ENCODE results near the gene BID.

The BID gene

DNA sequence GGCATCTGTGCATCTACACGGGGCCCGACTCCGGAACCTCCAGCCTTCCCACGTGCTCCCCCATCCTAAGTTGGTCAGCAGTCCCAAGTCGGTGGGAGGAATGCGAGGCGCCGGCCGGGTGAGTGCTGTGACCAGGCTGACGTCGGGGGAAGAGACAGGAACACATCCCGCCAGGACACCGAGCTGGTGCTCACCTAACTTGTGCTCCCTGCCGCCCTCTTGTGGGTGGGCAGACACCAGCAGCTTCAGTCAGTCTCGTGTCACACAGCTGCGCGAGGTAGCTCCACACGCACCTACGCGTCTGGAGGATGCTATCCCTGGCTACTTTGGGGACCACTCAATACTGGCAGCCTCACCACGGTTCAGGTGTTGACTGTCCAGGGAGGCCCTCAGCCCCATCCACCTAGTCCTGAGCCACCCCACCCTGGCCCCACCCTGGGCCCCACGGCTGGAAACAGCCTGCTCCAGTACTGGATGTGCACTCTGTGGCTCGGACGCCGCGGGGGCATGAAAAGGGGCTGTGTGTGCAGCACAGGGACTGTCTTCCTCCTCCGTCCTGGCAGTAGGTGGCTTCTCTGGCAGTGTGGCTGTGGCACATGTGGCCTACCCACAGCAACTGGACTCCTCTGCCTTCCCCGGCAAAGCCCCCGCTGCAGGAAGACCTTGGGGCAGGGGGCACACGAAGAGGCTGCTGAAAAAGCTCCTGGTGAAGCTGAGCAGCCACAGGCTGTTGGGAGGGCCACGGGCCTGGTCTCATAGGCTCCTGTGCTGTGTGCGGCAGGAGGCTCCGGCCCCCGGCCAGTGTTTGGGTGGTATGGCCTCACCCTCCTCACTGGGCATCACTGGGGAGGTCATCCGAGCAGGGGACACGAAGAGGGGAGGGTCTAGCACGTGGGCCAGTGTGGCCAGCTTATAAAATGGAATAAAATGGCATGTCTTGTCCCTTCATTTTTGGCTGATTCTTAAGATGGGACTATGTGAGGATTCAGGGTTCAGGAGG lies 11.2 kb upstream of the BID start:
- TF ChIP-seq, protein P1, sequence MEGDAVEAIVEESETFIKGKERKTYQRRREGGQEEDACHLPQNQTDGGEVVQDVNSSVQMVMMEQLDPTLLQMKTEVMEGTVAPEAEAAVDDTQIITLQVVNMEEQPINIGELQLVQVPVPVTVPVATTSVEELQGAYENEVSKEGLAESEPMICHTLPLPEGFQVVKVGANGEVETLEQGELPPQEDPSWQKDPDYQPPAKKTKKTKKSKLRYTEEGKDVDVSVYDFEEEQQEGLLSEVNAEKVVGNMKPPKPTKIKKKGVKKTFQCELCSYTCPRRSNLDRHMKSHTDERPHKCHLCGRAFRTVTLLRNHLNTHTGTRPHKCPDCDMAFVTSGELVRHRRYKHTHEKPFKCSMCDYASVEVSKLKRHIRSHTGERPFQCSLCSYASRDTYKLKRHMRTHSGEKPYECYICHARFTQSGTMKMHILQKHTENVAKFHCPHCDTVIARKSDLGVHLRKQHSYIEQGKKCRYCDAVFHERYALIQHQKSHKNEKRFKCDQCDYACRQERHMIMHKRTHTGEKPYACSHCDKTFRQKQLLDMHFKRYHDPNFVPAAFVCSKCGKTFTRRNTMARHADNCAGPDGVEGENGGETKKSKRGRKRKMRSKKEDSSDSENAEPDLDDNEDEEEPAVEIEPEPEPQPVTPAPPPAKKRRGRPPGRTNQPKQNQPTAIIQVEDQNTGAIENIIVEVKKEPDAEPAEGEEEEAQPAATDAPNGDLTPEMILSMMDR (IDR thresholded peaks at IDR 0.05; ENCODE audit: borderline replicate concordance, control extremely low read depth, extremely low read depth, insufficient read depth, missing control alignments), result peak; percentile 48
- in situ Hi-C loops (cut with MboI; ENCODE audit: low sequenced_read_pairs, unreplicated experiment), result no loop called here
- peak; percentile 71 for DNase-seq (ENCODE audit: low spot score)

DNA sequence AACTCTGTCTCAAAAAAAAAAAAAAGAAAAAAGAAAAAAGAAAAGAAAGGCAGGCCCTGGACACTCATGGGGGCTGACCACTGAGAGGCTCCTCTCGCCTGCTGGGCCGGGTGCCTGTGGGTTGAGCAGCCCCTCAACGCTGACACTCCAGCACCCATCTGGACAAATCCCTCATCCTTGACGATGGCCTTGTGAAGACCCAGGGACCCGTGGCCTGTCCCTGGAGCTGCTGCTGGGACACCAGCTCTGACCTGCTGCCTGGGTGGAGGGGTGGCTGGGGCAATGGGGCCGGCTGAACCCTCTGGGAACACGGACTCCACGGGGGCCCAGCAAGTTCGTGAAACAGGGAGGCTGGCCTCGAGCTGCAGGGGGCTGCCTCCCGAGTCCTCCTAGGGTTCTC lies 10.5 kb upstream of the BID start:
- in situ Hi-C loops (cut with MboI; ENCODE audit: low sequenced_read_pairs, unreplicated experiment), result no loop called here
- TF ChIP-seq, protein P1 (IDR thresholded peaks at IDR 0.05; ENCODE audit: borderline replicate concordance, control extremely low read depth, extremely low read depth, insufficient read depth, missing control alignments), result no peak

DNA sequence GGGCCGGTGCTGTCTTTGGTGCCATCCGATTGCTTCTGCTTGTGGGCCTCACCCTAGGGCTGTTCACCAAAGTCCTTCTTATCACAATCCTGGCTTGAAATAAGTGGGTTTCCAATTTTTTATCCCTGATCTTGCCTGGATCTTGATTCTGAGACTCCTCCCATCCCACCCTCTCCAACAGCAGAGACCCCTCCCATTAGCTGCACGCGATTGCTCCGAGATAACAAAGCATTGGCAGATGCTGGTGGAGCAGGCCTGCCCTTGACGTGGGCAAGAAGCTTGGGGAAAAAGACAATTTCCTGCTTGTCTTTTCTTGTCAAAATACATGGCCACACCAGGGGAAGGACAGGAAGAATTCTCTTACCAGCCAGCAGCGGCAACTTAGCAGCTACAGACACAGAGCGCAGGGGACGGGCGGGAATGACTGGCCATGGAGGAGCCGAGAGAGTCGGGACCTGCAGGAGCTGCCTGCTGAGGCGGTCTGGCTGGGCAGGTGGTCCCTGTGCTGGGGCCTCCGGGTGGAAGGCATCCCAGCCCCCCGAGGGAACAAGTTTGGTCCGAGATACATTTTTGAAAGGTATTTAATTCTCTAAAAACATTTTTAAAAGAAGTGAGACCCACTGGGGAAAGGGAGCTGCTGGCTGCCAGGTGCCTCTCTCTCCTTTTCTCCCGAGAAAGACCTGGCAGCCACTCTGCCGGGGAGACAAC lies 9.7 kb upstream of the BID start:
- TF ChIP-seq, protein P1 (IDR thresholded peaks at IDR 0.05; ENCODE audit: borderline replicate concordance, control extremely low read depth, extremely low read depth, insufficient read depth, missing control alignments), result no peak
- in situ Hi-C loops (cut with MboI; ENCODE audit: low sequenced_read_pairs, unreplicated experiment), result no loop called here
- no peak for DNase-seq (ENCODE audit: low spot score)

More for the DNA sequence above, 10.5 kb upstream of the BID start:
- DNase-seq (ENCODE audit: low spot score), result no peak

DNA sequence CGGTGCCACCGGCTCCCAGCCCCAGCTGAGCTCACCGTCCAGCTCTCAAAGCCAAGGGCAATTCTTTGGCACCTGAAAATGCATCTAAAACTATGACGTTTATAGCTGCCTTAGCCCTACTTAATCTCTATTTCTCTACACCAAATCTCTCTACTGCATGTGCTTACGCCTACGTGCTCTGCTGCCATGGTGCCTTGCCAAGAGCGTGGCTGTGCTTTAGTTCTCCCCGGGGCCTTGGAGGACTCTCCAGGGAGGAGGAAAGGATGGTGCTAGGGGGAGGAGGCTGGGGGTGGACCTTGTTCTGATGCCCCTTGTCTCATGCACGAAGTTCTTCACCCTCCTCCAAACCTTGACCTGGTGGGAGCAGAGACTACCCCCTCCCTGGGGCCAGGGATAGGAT lies 9.0 kb upstream of the BID start:
- in situ Hi-C loops (cut with MboI; ENCODE audit: low sequenced_read_pairs, unreplicated experiment), result no loop called here
- TF ChIP-seq, protein P1 (IDR thresholded peaks at IDR 0.05; ENCODE audit: borderline replicate concordance, control extremely low read depth, extremely low read depth, insufficient read depth, missing control alignments), result no peak
- no peak for DNase-seq (ENCODE audit: low spot score)

DNA sequence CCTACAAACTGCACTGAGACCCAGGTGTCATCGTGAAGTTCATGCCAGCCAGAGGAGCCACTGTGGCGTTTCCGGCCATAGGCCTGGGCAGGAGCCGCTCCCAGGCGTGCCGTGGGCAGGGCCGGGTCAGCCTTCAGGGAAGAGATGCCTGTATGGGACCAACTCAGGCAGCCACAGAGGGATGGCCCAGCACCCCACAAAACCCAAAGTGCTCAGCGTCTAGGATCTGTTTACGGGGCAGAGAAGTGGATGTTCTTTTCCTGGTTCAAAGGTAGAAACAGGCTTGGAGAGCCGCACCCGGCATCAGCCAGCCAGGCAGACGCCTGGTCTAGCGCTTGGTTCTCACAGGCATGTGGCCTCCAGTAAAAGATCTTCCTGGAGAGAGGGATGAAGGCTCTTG lies 8.4 kb upstream of the BID start:
- DNase-seq (ENCODE audit: low spot score), result no peak
- in situ Hi-C loops (cut with MboI; ENCODE audit: low sequenced_read_pairs, unreplicated experiment), result no loop called here
- TF ChIP-seq, protein P1 (IDR thresholded peaks at IDR 0.05; ENCODE audit: borderline replicate concordance, control extremely low read depth, extremely low read depth, insufficient read depth, missing control alignments), result no peak

DNA sequence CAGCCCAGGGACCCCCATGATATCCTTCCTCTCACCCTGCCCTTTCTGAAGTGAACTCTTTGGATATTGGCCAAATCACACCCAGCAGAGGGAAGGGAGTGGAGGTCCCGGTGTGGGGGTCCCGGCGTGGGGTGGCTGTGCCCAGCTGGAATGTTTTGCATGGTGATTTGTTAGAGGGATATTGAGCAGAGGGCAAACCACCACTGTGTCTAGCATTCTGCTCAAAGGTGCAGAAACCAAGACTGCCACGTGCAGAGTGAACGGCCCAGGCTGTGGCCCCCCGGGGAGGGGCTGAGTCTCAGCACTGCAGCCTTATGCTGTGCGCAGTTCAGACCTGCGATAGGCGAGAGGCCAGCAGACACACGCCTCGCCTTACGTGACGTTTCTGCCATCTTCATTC lies 7.9 kb upstream of the BID start:
- in situ Hi-C loops (cut with MboI; ENCODE audit: low sequenced_read_pairs, unreplicated experiment), result no loop called here
- no peak for DNase-seq (ENCODE audit: low spot score)
- TF ChIP-seq, protein P1 (IDR thresholded peaks at IDR 0.05; ENCODE audit: borderline replicate concordance, control extremely low read depth, extremely low read depth, insufficient read depth, missing control alignments), result no peak

Measured in GM13976 (cell line).